Chondrocyte (in vitro differentiated cells): Measurements from ENCODE around the gene GCC2. TPM values are rescaled to one million over a fixed set of nuclear protein-coding genes. Genes with fewer than 3 reads are reported as not detected.
A peak's percentile ranks its signal among the peaks of the same experiment; 100 is the strongest.

Experiments
- DNase-seq: peaks from one replicate; pipeline ENCODE4 v3.0.0; 2021; ENCODE audit warnings: mixed read lengths, low spot score
- H3K27ac Mint-ChIP-seq: one replicate; pipeline ENCODE4 v1.8.0; 2021; ENCODE audit warnings: mild to moderate bottlenecking, moderate library complexity, mixed read lengths; ENCODE audit not compliant: unreplicated experiment
- H3K27me3 Mint-ChIP-seq: 2 replicates; pipeline ENCODE4 v1.8.0; 2021; ENCODE audit warnings: low read depth, mixed read lengths
- H3K36me3 Mint-ChIP-seq: 2 replicates; pipeline ENCODE4 v1.8.0; 2021; ENCODE audit warnings: low read depth, mixed read lengths
- H3K4me1 Mint-ChIP-seq: 2 replicates; pipeline ENCODE4 v1.8.0; 2021; ENCODE audit warnings: low read depth, mild to moderate bottlenecking, mixed read lengths
- H3K4me3 Mint-ChIP-seq: one replicate; pipeline ENCODE4 v1.8.0; 2021; ENCODE audit warnings: mild to moderate bottlenecking, moderate library complexity, mixed read lengths; ENCODE audit not compliant: unreplicated experiment
- H3K9me3 Mint-ChIP-seq: 2 replicates; pipeline ENCODE4 v1.8.0; 2021; ENCODE audit warnings: low read depth, mixed read lengths
- total RNA-seq: library from RNA; stranded (reverse); gene quantifications from 3 replicates; pipeline ENCODE4 v1.2.1, GENCODE V29; 2021
- TF ChIP-seq, protein P1 (sequence below): fragments of 200-600 bp; sonication (generic); IDR thresholded peaks from 2 replicates; pipeline ENCODE4 v1.5.0; 2021; ENCODE audit warnings: antibody characterized with exemption, mild to moderate bottlenecking, moderate library complexity

The GCC2 gene
- total RNA-seq, 1 donor from 2014 or later: 24.2 TPM

DNA sequence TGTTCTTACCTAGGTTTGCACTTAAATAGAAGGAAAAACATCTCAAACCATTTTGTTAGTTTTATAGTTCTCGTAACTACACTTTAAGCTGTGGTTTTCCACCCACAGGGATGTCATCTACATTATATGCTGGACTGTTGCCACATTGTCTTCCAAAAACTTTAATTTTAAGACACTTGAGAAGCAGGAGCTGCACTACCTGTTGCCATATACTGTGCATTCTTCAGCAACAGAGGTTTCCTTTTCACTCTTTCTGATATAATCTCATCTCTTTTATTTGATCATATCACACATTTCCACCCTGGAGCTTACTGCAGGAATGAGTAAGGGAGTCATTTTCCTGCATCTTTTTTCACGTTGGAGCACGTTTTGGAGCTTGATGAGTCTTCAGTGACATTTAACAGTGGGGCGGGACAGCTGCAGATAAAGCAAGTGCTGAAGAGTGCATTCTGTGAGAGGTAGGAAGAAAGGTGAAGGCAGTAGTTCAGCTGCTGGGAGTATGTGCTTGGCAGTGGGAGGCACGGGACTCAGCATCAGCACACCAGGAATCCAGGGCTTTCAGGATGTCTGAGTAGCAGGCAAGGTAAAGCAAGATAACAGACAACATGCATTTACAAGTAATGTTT is 89.1 kb downstream of the GCC2 start:
- Mint-ChIP-seq H3K27ac (peak overlapping the region; percentile 34), H3K9me3 (no peaks in the 10 kb centered on the region), H3K4me1 (peaks cover 73% of the 10 kb centered on the region), H3K36me3 (no peaks in the 10 kb centered on the region), H3K27me3 (no peaks in the 10 kb centered on the region), H3K4me3 (no peak overlapping the region)
- TF ChIP-seq, protein P1, sequence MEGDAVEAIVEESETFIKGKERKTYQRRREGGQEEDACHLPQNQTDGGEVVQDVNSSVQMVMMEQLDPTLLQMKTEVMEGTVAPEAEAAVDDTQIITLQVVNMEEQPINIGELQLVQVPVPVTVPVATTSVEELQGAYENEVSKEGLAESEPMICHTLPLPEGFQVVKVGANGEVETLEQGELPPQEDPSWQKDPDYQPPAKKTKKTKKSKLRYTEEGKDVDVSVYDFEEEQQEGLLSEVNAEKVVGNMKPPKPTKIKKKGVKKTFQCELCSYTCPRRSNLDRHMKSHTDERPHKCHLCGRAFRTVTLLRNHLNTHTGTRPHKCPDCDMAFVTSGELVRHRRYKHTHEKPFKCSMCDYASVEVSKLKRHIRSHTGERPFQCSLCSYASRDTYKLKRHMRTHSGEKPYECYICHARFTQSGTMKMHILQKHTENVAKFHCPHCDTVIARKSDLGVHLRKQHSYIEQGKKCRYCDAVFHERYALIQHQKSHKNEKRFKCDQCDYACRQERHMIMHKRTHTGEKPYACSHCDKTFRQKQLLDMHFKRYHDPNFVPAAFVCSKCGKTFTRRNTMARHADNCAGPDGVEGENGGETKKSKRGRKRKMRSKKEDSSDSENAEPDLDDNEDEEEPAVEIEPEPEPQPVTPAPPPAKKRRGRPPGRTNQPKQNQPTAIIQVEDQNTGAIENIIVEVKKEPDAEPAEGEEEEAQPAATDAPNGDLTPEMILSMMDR: no peak
- no peak for DNase-seq

DNA sequence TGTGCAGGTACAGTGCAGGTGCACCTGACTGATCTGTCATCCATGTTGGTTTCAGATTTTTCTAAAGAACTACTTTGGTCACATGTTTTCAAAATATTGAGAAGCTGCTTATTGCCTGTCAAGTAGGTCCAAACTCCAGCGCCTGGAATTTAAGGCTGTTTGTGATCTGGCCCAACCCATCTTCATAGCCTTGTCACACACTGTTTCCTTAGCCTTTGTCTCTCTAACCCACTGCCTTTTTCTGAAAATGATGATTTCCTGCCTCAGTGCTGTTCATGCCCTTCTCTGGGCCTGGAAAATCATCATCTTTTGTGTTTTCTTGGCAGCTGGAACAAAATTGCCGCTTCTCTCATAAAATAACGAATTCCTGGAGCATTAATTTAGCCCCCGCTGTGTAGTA is 92.4 kb downstream of the GCC2 start:
- Mint-ChIP-seq H3K4me1 (peaks cover 68% of the 10 kb centered on the region), H3K4me3 (no peak overlapping the region), H3K27ac (peak overlapping the region; percentile 81), H3K36me3 (peaks cover 2% of the 10 kb centered on the region), H3K27me3 (no peaks in the 10 kb centered on the region), H3K9me3 (no peaks in the 10 kb centered on the region)
- DNase-seq: no peak
- TF ChIP-seq, protein P1: no peak

DNA sequence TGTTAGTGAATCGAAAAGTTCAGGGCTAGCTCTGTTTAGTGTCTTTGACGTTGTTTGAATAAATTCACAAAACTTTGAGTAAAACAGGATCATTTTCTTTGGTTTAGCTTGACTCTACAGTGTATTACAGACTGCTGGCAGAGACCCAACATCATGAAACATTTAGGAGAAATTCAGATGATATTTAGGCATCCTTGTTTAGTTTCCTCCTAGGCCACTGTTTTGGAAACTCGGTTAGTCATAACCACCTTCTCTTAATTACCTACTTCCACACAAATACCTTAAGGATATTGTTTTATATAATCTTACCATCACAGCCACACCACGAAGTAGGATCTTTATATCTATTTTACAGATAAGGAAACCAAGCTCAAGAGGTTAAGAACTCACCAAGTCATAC is 93.1 kb downstream of the GCC2 start:
- TF ChIP-seq, protein P1: no peak
- no peaks in the 10 kb centered on the region for H3K9me3 Mint-ChIP-seq
- H3K4me3 Mint-ChIP-seq: no peak overlapping the region
- peaks cover 2% of the 10 kb centered on the region for H3K36me3 Mint-ChIP-seq
- H3K27ac Mint-ChIP-seq: peak overlapping the region; percentile 81
- no peak for DNase-seq
- H3K27me3 Mint-ChIP-seq: no peaks in the 10 kb centered on the region
- peaks cover 68% of the 10 kb centered on the region for H3K4me1 Mint-ChIP-seq

DNA sequence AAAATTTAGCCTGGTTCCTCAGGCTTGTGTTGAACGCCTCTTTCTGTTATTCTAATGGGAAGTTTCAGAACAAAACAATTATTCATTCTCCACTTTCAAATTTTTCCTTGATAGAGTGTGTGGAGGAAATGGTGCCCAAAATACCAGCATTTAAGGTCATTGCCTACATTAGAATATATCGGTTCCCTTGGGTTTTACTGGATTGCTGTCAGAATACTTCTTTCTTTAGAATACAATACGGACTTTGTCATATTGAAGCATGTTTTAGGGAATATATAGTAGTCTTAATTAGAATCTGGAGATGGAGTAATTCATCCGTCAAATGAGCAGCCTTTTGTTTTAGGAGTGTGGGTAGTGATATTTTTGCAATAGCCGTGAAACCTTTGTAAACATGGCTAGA is 98.6 kb downstream of the GCC2 start:
- TF ChIP-seq, protein P1: no peak
- no peak for DNase-seq
- Mint-ChIP-seq H3K27me3 (no peaks in the 10 kb centered on the region), H3K4me1 (peaks cover 49% of the 10 kb centered on the region), H3K27ac (peak overlapping the region; percentile 96), H3K4me3 (no peak overlapping the region), H3K36me3 (peaks cover 2% of the 10 kb centered on the region), H3K9me3 (no peaks in the 10 kb centered on the region)

DNA sequence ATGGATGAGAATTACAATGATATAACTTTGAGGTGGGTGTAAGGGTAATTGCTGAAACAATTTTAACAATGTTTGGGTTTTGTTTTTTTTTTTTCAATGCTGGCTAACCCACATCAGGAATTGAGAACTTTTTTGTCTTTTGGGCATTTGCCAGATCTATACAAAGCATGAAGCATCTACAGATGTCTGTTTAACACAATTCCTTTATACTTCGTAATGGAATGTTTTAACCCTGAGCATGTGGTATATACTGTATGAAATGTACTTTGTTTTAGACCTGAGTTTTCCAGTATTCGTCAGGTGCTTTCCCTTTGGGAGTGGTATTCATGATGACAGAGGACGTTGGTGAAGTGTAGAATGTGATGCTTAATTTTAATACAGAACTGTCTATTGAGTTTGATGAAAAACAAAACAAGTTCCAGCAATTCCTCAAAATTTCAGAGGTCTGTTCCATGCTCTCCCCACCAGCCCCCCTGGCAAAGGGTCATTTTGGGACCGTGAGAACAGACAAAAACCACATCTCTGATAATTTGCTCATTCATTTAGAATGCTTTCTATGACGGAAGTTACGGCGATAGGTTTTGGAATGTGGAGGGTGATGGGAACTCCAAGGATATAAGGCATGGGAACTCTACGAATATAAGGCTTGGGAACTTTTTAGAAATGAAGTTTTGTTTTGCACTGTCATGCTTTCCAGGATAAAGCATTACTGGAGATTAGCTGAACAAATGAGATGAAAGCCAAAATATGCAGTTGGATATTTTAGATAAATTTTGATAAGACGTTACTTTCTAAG is 99.4 kb downstream of the GCC2 start:
- Mint-ChIP-seq H3K4me3 (peak overlapping the region; percentile 49), H3K36me3 (peaks cover 2% of the 10 kb centered on the region), H3K27ac (peak overlapping the region; percentile 96), H3K9me3 (no peaks in the 10 kb centered on the region), H3K4me1 (peaks cover 51% of the 10 kb centered on the region), H3K27me3 (no peaks in the 10 kb centered on the region)
- DNase-seq: no peak
- TF ChIP-seq, protein P1: no peak
